CD8-positive, alpha-beta memory T cell (primary cell): ENCODE measurements around the gene TPGS2. TPM values are rescaled to one million over a fixed set of nuclear protein-coding genes. Genes with fewer than 3 reads are reported as not detected.

Experiments used
- CTCF ChIA-PET: fragments of 350-600 bp; sonication (Branson Sonifier 250); formaldehyde crosslinking; loops from one replicate; lab custom pipeline; 2021; ENCODE audit warnings: antibody characterized with exemption; lab: Charles Lee
- POLR2A ChIA-PET: fragments of 350-600 bp; sonication (Branson Sonifier 250); formaldehyde crosslinking; loops from one replicate; lab custom pipeline; 2021; ENCODE audit warnings: antibody characterized with exemption; lab: Charles Lee
- DNase-seq, 5 donors: peaks; one replicate each; pipeline versions ENCODE4 v3.0.0 to v3.0.0-alpha.2; 2020 to 2022; ENCODE audit warnings: mixed read lengths in 1 of 5
- H3K27ac ChIP-seq: one replicate; pipeline ENCODE4 v1.7.0; 2013; ENCODE audit warnings: low read depth, mild to moderate bottlenecking, low read length, moderate library complexity
- H3K27me3 ChIP-seq: 2 replicates; pipeline ENCODE4 v1.7.0; 2013; ENCODE audit warnings: low read length, mild to moderate bottlenecking; ENCODE audit not compliant: insufficient read depth, poor library complexity, severe bottlenecking
- H3K36me3 ChIP-seq: 2 replicates; pipeline ENCODE4 v1.7.0; 2013; ENCODE audit warnings: mild to moderate bottlenecking, low read length, moderate library complexity; ENCODE audit not compliant: insufficient read depth
- H3K4me1 ChIP-seq: 2 replicates; pipeline ENCODE4 v1.7.0; 2013; ENCODE audit warnings: mild to moderate bottlenecking, low read length, moderate library complexity; ENCODE audit not compliant: insufficient read depth
- H3K4me3 ChIP-seq: 2 replicates; pipeline ENCODE4 v1.7.0; 2013; ENCODE audit warnings: mild to moderate bottlenecking, low read length
- H3K9me3 ChIP-seq: 2 replicates; pipeline ENCODE4 v1.7.0; 2013; ENCODE audit warnings: mild to moderate bottlenecking, low read length
- H3K27ac Mint-ChIP-seq, 8 donors: one replicate each; pipeline ENCODE4 v1.8.0; 2020 to 2021; ENCODE audit warnings: mixed read lengths in 8 of 8, mild to moderate bottlenecking in 6 of 8, inconsistent platforms in 3 of 8, moderate library complexity in 3 of 8
- H3K27me3 Mint-ChIP-seq, 2 donors: one replicate each; pipeline ENCODE4 v1.8.0; 2020 to 2021; ENCODE audit warnings: mixed read lengths in 2 of 2, mild to moderate bottlenecking in 1 of 2, moderate library complexity in 1 of 2
- H3K36me3 Mint-ChIP-seq, 3 donors: one replicate each; pipeline ENCODE4 v1.8.0; 2020 to 2021; ENCODE audit warnings: mixed read lengths in 3 of 3, inconsistent platforms in 1 of 3, mild to moderate bottlenecking in 1 of 3
- H3K4me1 Mint-ChIP-seq, 3 donors: one replicate each; pipeline ENCODE4 v1.8.0; 2020 to 2021; ENCODE audit warnings: mixed read lengths in 3 of 3, inconsistent platforms in 1 of 3, mild to moderate bottlenecking in 1 of 3
- H3K4me3 Mint-ChIP-seq, 7 donors: one replicate each; pipeline ENCODE4 v1.8.0; 2020 to 2021; ENCODE audit warnings: mixed read lengths in 7 of 7, mild to moderate bottlenecking in 6 of 7, moderate library complexity in 4 of 7, inconsistent platforms in 2 of 7
- H3K9me3 Mint-ChIP-seq, 5 donors: one replicate each; pipeline ENCODE4 v1.8.0; 2020 to 2022; ENCODE audit warnings: mixed read lengths in 5 of 5, mild to moderate bottlenecking in 3 of 5, moderate library complexity in 2 of 5, inconsistent platforms in 1 of 5
- polyA plus RNA-seq: library from polyadenylated mRNA; unstranded; fragments of 300-500 nt; fragmentation: Illumina TruSeq; gene quantifications from one replicate; pipeline ENCODE4 v1.2.3, GENCODE V29; 2021
- total RNA-seq, 2 experiments: library from RNA; stranded (reverse); gene quantifications; one replicate each; pipeline ENCODE4 v1.2.3, GENCODE V29; 2021

TPGS2 gene
- total and polyA plus RNA-seq, 3 experiments from 2014 or later = 68.3 to 75.5 (median 70.2) TPM

- ChIA-PET POLR2A (no interaction called here), CTCF (no interaction called here)
- Histone ChIP-seq H3K36me3 (no peaks in the 10 kb centered on the region), H3K27ac (no peak overlapping the region), H3K27me3 (no peaks in the 10 kb centered on the region), H3K4me3 (no peak overlapping the region), H3K9me3 (no peaks in the 10 kb centered on the region), H3K4me1 (no peaks in the 10 kb centered on the region)
- no peaks in the 10 kb centered on the region for H3K4me1 Mint-ChIP-seq
- no peaks in the 10 kb centered on the region for H3K36me3 Mint-ChIP-seq
- no peaks in the 10 kb centered on the region for H3K9me3 Mint-ChIP-seq
- H3K4me3 Mint-ChIP-seq = no peak overlapping the region
- H3K27ac Mint-ChIP-seq = no peak overlapping the region
- DNase-seq = no peak
- peaks cover 6 to 25% of the 10 kb centered on the region in 2 donors for H3K27me3 Mint-ChIP-seq
These were observed 67.6 kb downstream of the TPGS2 start for GRCh38 chr18:36761186-36761698.

- Histone ChIP-seq H3K27me3 (no peaks in the 10 kb centered on the region), H3K4me3 (no peak overlapping the region), H3K4me1 (no peaks in the 10 kb centered on the region), H3K36me3 (no peaks in the 10 kb centered on the region), H3K27ac (no peak overlapping the region), H3K9me3 (no peaks in the 10 kb centered on the region)
- Mint-ChIP-seq H3K27me3 (peaks cover 6 to 31% of the 10 kb centered on the region in 2 donors), H3K4me1 (no peaks in the 10 kb centered on the region), H3K9me3 (no peaks in the 10 kb centered on the region), H3K4me3 (no peak overlapping the region), H3K36me3 (no peaks in the 10 kb centered on the region), H3K27ac (no peak overlapping the region)
- CTCF ChIA-PET = no interaction called here
- DNase-seq = no peak
- POLR2A ChIA-PET = no interaction called here
These were observed 68.2 kb downstream of the TPGS2 start for GRCh38 chr18:36760598-36760997.

GRCh38 chr18:36759167-36759776 lies 69.5 kb downstream of the TPGS2 start:
- Histone ChIP-seq H3K9me3 (no peaks in the 10 kb centered on the region), H3K4me1 (no peaks in the 10 kb centered on the region), H3K4me3 (no peak overlapping the region), H3K27ac (no peak overlapping the region), H3K36me3 (no peaks in the 10 kb centered on the region), H3K27me3 (no peaks in the 10 kb centered on the region)
- no peak overlapping the region for H3K4me3 Mint-ChIP-seq
- H3K36me3 Mint-ChIP-seq = no peaks in the 10 kb centered on the region
- H3K9me3 Mint-ChIP-seq = no peaks in the 10 kb centered on the region
- peaks cover 6 to 34% of the 10 kb centered on the region in 2 donors for H3K27me3 Mint-ChIP-seq
- CTCF ChIA-PET = no interaction called here
- no peak overlapping the region for H3K27ac Mint-ChIP-seq
- H3K4me1 Mint-ChIP-seq = no peaks in the 10 kb centered on the region
- no peak for DNase-seq
- POLR2A ChIA-PET = no interaction called here

- Histone ChIP-seq H3K4me1 (no peaks in the 10 kb centered on the region), H3K27me3 (no peaks in the 10 kb centered on the region), H3K4me3 (no peak overlapping the region), H3K36me3 (no peaks in the 10 kb centered on the region), H3K9me3 (no peaks in the 10 kb centered on the region), H3K27ac (no peak overlapping the region)
- Mint-ChIP-seq H3K36me3 (no peaks in the 10 kb centered on the region), H3K9me3 (no peaks in the 10 kb centered on the region), H3K27me3 (peaks cover 6 to 36% of the 10 kb centered on the region in 2 donors), H3K27ac (no peak overlapping the region), H3K4me3 (no peak overlapping the region), H3K4me1 (no peaks in the 10 kb centered on the region)
- POLR2A ChIA-PET = no interaction called here
- CTCF ChIA-PET = no interaction called here
- DNase-seq = no peak
These were observed 70.2 kb downstream of the TPGS2 start for GRCh38 chr18:36758623-36759022.

GRCh38 chr18:36757991-36758390 lies 70.8 kb downstream of the TPGS2 start:
- H3K27ac ChIP-seq = no peak overlapping the region
- H3K27me3 ChIP-seq = no peaks in the 10 kb centered on the region
- no peaks in the 10 kb centered on the region for H3K4me1 ChIP-seq
- Mint-ChIP-seq H3K4me3 (no peak overlapping the region), H3K4me1 (no peaks in the 10 kb centered on the region), H3K27ac (no peak overlapping the region), H3K36me3 (no peaks in the 10 kb centered on the region), H3K9me3 (no peaks in the 10 kb centered on the region), H3K27me3 (peaks cover 6 to 43% of the 10 kb centered on the region in 2 donors)
- H3K9me3 ChIP-seq = no peaks in the 10 kb centered on the region
- no peaks in the 10 kb centered on the region for H3K36me3 ChIP-seq
- ChIA-PET POLR2A (no interaction called here), CTCF (no interaction called here)
- H3K4me3 ChIP-seq = no peak overlapping the region
- DNase-seq = no peak

GRCh38 chr18:36757081-36757480 lies 71.7 kb downstream of the TPGS2 start:
- H3K9me3 Mint-ChIP-seq = no peaks in the 10 kb centered on the region
- POLR2A ChIA-PET = no interaction called here
- H3K27me3 ChIP-seq = no peaks in the 10 kb centered on the region
- H3K4me3 ChIP-seq = no peak overlapping the region
- H3K27ac ChIP-seq = no peak overlapping the region
- H3K4me3 Mint-ChIP-seq = no peak overlapping the region
- no peaks in the 10 kb centered on the region for H3K4me1 Mint-ChIP-seq
- no peaks in the 10 kb centered on the region for H3K36me3 Mint-ChIP-seq
- H3K4me1 ChIP-seq = no peaks in the 10 kb centered on the region
- H3K9me3 ChIP-seq = no peaks in the 10 kb centered on the region
- H3K36me3 ChIP-seq = no peaks in the 10 kb centered on the region
- DNase-seq = no peak
- CTCF ChIA-PET = no interaction called here
- no peak overlapping the region for H3K27ac Mint-ChIP-seq
- peaks cover 11 to 44% of the 10 kb centered on the region in 2 donors for H3K27me3 Mint-ChIP-seq

- Mint-ChIP-seq H3K9me3 (no peaks in the 10 kb centered on the region), H3K4me1 (no peaks in the 10 kb centered on the region), H3K4me3 (no peak overlapping the region), H3K36me3 (no peaks in the 10 kb centered on the region), H3K27me3 (peaks cover 16 to 38% of the 10 kb centered on the region in 2 donors), H3K27ac (no peak overlapping the region)
- ChIA-PET CTCF (no interaction called here), POLR2A (no interaction called here)
- Histone ChIP-seq H3K36me3 (no peaks in the 10 kb centered on the region), H3K27me3 (no peaks in the 10 kb centered on the region), H3K27ac (no peak overlapping the region), H3K9me3 (no peaks in the 10 kb centered on the region), H3K4me3 (no peak overlapping the region), H3K4me1 (no peaks in the 10 kb centered on the region)
- DNase-seq = no peak
These were observed 72.6 kb downstream of the TPGS2 start for GRCh38 chr18:36756242-36756641.

- Mint-ChIP-seq H3K27ac (no peak overlapping the region), H3K9me3 (peaks cover 0 to 2% (median 0%) of the 10 kb centered on the region in 5 donors), H3K36me3 (no peaks in the 10 kb centered on the region), H3K27me3 (peaks cover 11 to 21% of the 10 kb centered on the region in 2 donors), H3K4me1 (no peaks in the 10 kb centered on the region), H3K4me3 (no peak overlapping the region)
- no peaks in the 10 kb centered on the region for H3K36me3 ChIP-seq
- DNase-seq = no peak
- H3K4me1 ChIP-seq = no peaks in the 10 kb centered on the region
- H3K27me3 ChIP-seq = no peaks in the 10 kb centered on the region
- CTCF ChIA-PET = no interaction called here
- H3K4me3 ChIP-seq = no peak overlapping the region
- H3K27ac ChIP-seq = no peak overlapping the region
- POLR2A ChIA-PET = no interaction called here
- H3K9me3 ChIP-seq = no peaks in the 10 kb centered on the region
These were observed 75.6 kb downstream of the TPGS2 start for GRCh38 chr18:36752929-36753865.
